NCI-H146 treated with DMSO at 0.1 percent for 48 hours (cell line): Measurements from ENCODE around the gene POM121.
"Not testable (repeated sequence)": the region's sequence is repeated elsewhere in the genome, so short reads cannot be mapped to it uniquely, and the experiment has no call there.

Experiments used
- DNase-seq: peaks from one replicate; lab custom pipeline; 2025; ENCODE audit not compliant: unreplicated experiment; lab: John Stamatoyannopoulos, UW

The POM121 gene

DNA sequence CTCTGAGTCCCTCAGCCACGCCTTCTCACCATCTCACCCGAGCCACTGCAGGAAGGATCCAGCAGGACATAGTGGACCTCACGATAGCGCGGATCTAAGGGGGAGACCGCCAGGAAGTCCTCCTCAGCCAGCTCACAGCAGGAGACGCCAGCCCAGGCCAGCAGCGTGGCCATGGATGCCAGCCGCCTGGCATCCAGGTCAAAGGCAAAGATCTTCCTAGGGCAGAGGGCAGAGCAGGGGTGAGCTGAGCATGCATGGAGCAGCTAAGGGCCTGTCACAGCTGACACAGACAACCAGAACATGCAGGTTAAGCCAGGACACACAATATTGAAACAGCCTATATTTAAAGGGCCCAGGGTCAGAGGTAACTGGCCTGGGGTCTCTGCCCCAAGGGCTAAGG, 24.4 kb downstream of the POM121 start:
- DNase-seq: not testable (repeated sequence)

DNA sequence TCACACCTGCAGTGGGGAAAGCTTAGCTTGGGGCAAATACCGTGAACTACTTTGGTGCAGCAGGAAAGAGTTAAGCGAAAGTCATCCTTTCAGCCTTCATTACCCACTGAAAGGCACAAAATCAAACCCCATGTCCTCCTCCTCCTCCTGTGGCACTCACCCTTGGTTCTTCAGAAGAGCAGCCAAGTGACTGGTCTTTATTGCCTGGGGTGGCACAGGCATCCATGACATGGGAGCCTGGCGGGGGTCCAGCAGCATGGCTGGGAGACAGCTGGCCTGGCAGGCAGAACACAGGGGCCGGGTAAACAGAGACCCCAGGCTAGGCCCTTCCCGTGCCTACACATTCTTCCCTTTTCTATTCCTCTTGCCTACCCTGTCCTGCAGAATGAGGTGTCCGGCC, 24.8 kb downstream of the POM121 start:
- not testable (repeated sequence) for DNase-seq

DNA sequence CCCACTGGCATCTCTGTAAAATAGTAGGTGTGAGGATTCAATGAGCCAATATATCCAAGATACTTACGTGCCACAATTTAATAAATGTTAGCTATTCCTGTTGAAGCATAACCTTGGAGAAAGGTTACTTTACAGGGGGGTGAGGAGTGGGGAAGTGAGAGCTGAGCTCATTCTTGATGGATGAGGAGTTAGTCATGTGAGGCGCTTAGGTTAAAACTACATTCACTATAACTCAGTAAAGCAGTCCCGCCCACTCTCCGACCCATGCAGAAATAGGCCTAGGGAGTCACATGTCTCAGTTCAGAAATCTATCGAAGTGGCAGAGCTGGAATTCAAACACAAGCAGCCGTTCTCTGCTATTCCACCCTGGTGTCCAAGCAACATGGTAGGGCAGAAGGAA, 25.5 kb downstream of the POM121 start:
- DNase-seq: not testable (repeated sequence)

DNA sequence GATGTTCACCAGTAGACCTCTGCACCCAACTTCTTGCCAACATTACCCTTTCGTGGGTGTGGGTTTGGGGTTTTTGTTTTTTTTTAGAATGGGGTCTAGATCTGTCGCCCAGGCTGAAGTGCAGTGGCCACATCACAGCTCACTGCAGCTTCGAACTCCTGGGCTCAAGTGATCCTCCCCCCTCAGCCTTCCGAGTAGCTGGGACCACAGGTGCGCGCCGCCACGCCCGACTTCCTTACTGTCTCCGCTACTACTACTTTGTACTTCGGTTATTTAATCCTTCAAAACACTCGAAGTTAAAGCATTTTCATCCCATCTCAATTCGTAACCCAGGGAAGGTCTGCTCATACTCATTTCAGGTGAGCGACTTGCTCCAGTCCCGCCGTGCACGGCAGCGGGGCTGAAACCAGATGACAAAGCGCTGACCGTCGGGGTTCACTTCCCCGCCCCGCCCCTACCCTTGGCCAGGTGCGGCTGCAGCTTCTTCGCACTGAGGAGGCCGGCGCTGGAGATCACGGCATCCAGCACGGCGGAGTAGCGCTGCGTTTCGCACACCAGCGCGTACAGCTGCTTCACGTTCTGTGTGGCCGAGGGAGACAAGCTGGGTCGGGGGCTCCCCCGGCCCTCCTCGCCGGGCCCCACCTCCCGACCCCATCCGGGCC, 29.1 kb downstream of the POM121 start:
- DNase-seq: not testable (repeated sequence)

DNA sequence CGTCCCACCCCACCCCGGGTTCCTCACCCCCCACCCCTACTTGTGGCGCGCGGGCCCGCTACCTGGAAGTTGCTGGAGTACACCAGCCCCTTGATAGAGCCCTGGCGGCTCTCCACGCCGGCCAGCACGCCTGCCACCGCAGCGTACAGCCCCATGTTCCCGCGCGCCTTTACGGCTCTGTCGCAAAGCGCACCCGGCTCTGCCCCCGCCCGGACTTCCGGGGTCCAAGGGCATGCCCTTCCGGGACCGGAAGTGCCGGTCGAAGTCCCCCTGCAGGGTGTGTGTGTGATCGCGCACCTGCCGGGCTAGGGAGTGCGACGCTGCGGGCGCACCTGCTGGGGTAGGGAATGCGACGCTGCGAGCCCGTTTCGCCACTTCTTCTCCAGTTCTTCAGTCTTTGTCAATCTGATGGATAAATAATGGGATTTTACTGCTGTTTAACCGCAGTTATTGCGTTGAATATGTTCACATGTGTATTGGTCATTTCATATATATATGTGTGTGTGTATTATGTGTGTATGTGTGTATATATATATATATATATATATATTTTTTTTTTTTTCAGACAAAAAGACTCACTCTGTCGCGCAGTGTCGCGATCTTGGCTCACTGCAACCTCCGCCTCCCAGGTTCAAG, 29.8 kb downstream of the POM121 start:
- DNase-seq: not testable (repeated sequence)

DNA sequence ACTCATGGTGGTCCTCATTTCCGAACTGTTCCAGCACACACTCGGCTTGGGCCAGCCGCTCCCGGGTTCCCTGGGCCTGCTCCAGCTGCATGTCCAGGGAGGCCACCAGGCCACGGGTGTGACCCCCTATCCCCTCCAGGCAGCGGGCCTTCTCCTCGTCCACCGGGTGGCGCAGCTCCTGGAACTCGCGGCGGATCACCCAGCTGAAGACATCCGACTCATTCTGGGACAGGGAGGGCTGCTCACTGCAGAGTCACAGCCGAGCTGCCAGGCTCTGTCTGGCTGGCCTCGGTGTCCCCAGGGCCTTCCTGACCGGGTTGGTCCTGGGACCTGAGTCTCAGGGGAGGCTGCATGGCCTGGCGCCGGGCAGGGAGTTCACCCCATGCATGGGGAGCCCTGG, 35.1 kb downstream of the POM121 start:
- not testable (repeated sequence) for DNase-seq

DNA sequence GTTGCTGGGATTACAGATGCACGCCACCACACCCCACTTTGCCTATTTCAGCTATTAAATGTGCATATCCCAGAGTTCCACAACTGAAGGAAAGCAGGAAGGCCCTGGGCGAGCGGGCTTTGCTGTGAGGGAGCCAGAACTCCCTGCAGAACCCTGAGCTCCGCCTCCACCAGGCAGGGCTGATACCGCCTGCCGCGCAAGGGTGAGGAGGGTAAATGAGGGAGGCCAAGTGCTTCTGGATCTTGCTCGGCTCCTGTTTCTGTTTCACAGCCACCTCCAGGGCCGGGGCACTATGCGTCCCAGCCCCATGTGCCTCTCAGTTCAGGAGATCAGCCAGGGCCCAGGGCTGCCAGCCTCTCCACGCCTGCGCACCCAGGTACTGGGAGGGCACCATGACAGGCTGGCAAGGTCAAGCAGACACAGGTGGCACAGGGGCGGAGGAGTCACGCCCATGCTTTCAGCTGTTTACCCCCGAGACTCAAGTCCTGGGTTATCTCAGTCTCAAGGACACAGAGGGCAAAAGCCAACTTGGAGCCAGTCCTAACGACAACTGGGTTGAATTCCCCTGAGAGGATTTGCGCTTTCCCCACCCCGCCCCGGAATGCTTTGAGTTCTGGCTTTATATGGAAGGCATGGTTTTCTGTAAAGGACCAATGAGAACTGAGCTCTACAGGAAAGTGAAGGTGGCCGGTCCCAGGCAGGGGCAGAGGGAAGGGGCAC, 35.9 kb downstream of the POM121 start:
- DNase-seq: not testable (repeated sequence)

DNA sequence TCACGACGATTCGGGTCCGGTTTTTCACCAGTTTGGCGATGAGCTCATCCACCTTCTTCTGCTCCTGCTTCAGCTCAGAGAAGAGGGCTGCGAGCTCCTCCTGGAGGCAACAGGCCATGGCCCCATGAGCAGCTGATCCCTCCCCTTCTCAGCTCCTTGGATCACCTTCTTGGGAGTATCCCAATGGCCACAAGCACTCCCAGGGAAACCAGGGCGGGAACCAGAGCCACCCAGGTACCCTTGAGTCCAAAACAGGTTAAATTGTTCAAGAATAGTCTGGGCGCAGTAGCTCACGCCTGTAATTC, 36.4 kb downstream of the POM121 start:
- DNase-seq: not testable (repeated sequence)

DNA sequence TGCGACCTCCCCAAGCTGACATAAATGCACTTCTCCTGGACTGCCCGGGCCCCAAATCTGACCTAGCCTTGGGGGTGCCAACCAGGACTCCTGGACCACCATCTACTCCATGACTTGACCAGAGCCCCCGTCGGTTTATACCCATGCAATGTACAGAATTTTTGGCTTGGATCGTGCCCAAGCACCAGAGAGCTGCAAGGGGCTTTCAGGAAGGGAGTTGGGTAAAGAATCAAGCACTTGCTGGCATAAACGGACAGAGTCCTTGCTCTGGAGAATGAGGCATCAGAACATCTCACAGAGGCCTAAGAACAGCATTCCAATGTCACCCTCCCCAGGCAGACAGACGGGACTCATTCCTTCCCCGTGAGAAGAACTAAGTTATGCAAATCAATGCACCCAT, 38.2 kb downstream of the POM121 start:
- DNase-seq: not testable (repeated sequence)

DNA sequence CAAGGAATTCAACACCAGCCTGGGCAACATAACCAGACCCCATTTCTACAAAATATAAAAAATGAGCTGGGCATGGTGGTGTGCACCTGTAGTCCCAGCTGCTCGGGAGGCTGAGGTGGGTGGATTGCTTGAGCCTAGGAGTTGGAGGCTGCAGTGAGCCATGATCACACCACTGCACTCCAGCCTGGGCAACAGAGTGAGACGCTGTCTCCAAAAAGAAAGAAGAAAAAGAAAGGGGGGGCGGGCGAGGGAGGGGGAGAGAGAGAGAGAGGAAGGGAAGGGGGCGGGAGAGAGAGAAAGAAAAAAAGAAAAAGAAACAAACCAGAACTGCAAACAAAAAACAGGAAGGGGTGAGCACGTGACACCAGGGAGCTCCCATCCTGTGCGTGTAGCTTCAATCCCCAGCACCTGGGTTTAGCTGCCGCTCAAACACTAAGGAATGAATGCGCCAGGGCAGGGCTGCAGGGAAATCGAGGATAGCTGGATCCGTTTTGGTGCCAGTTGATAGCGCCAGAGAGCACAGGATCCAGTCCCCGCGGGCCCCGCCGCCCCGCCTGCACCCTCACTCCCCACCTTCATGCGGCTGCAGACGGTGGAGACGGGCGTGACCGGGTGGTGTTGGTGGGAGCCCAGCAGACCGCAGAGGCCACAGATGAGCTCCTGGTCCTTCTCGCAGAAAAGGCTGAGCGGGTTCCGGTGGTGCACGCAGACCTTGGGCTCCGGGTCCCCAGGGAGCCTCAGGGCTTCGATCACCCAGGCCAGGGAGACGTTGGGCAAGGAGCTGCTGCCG, 40.5 kb downstream of the POM121 start:
- not testable (repeated sequence) for DNase-seq

DNA sequence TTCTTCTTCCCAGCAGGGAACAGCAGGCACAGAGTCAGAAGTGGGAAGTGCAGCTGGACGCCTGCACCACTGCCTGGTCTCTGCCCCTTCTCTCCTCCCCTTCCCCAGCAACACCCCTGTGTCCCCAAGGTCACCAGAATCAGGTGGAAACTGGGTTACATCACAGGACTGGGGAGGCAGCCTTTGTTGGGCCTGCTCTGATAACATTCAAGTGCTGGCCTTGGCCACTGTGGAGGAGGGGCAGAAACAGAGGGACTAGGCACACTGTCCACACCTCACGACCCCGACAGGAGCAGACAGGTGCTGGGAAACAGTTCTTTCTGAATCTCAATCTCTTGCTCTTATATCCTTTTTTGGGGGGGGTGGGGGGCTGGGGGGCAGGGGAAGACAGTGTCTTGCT, 42.0 kb downstream of the POM121 start:
- DNase-seq: not testable (repeated sequence)

DNA sequence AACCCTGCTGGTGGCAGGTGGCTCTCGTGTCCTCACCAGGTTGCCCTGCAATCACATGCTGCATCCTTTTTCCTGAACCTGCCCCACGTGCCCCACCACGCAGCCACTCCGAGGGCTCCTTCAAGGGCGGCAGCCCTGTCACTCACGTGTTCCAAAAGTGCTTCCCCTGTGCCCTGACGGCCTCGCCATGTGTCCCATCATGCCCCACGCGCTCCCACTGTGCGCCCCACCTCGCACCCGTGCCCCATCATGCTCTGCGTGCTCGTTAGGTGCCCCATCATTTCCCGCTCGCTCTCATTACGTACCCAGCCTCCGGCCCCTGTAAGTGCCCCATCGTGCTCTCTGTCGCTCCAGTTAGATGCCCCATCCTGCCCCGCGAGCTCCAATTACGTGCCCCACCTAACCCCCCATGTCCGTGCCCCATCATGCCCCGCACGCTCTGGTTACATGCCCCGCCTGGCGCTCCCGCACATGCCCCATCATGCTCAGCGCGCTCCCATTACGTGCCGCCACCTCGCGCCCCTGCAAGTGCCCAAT, 44.2 kb downstream of the POM121 start, which contains the start of gene TRIM74:
Gene TRIM74 (minus strand): TSS at position 487 of the 537 bp plus-strand sequence. CDS start 3,309 bp downstream, outside the sequence.
- not testable (repeated sequence) for DNase-seq

DNA sequence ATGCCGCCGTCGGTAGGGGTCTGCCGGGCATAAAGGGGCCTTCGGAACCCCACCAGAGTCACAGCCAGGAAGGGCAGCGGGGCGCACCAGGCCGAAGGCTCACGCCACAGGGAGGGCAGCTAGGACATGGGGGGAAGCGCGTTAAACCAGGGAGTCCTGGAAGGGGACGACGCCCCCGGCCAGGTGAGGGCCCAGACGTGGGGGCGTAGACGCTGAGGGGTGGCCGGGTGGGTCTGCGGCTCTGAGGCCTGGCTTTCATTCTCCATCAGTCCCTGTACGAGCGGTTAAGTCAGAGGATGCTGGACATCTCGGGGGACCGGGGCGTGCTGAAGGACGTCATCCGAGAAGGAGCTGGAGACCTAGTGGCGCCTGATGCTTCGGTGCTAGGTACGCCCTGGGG, 44.8 kb downstream of the POM121 start:
- DNase-seq: not testable (repeated sequence)

DNA sequence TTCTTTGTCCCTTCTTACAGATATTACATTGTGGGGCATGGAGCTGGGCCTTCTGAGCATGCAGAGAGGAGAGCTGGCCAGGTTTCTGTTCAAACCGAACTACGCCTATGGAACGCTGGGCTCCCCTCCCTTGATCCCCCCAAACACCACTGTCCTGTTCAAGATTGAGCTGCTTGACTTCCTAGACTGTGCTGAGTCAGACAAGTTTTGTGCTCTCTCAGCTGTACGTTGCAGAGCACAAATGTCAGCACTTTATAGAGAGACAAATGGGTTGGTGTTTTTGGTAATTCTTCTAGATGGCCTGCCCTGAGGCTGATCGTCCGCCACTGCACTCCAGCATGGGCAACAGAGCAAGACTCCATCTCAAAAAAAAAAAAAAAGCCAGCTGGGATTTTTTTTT, 46.6 kb downstream of the POM121 start:
- not testable (repeated sequence) for DNase-seq

DNA sequence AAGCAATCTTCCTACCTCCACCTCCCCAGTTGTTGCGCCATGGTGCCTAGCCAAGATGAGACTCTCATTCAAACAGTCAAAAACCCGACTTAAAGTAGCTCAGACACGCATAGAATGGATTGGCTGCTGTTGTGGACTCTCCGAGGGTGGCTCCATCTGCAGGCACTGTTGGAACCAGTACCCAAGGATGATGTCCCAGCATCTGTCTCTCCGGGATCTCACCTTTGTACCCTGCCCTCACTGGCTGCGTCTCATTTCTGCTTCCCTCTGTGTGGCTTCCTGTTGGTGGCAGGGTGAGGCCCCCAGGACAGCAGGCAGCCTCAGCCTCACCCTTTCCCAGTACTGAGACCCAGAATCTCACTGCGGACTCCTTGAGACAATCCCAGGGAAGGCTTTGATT, 49.9 kb downstream of the POM121 start:
- not testable (repeated sequence) for DNase-seq

DNA sequence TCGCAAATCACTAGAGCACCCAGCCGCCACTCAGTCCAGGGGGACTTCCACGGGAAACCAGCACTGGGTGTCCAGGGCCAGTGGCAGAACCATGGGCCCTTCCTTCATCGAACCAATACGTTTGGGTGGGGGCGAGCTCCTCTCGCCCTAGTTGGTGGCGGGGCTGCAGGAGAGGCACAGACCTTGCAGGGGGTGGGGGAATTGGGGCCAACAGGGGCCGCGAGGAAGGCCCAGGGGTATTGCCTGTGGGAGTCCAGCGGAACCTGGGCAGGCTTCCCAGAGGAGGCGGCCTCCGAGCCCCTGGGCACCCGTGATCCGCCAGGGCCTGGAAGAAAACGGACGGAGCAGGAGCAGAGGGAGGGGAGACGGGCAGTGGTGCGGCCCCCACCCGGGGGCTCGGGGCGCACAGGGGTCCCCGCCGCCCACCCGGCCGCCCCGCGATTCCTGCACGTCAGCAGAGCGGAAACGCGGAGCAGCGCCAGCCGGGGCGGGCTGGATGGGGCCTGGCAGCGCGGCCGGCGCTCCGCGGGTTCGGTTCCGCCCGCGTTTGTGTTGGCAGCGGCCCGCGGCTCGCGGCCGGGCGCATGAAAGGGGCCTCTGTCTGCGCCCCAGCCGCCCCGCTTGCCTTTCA, 50.9 kb downstream of the POM121 start:
- DNase-seq: not testable (repeated sequence)

DNA sequence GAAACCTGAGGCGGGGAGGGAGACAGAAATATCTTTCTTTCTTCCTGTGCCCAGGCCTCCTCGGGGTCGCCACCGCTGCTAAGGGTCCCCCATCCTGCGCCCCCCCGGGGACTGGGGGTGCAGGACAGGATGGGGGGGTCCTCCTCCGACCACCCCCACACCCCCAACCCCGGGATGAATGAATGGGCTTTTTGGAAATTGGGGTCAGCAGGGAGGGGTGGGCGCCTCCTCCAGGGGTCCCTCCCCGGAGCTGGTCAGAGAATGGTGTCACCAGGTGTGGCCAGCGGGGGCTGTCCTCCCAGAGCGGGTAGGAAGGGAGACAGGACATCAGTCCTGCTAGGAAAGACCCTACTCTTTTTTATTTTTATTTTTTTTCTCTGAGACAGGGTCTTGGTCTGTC, 51.5 kb downstream of the POM121 start:
- not testable (repeated sequence) for DNase-seq

DNA sequence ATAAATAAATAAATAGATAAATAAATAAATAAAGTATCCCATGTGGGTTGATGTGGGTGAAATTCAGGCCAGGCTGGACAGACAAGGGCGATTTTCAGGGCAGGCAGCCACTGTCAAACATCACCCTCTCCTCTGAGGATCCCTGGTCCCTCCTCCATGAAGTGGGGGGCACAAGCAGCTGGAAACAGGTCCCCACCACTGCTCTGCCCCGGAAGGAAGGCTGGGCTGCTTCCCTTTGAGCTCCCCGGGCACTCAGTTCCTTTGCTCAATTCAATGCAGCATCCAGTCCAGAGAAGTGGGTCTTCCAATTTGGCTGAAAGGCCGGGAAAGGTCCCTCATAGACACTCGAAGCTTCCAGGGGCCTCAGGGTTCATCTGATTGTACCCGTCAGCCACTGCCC, 55.5 kb downstream of the POM121 start:
- DNase-seq: not testable (repeated sequence)

DNA sequence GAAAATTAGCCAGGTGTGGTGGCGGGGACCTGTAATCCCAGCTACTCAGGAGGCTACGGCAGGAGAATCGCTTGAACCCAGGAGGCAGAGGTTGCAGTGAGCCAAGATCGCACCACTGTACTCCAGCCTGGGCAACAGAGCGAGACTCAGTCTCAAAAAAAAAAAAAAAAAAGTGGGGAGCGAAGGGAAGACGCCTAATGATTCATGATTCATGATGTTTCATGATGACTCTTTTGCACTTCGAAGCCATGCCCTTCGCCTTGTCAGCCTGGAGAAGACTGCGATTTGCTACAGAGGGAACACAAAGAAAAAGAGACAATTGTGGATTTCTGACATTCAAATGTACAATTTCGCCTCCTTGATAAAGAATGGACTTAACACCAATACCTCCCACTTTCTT, 57.2 kb downstream of the POM121 start:
- not testable (repeated sequence) for DNase-seq

DNA sequence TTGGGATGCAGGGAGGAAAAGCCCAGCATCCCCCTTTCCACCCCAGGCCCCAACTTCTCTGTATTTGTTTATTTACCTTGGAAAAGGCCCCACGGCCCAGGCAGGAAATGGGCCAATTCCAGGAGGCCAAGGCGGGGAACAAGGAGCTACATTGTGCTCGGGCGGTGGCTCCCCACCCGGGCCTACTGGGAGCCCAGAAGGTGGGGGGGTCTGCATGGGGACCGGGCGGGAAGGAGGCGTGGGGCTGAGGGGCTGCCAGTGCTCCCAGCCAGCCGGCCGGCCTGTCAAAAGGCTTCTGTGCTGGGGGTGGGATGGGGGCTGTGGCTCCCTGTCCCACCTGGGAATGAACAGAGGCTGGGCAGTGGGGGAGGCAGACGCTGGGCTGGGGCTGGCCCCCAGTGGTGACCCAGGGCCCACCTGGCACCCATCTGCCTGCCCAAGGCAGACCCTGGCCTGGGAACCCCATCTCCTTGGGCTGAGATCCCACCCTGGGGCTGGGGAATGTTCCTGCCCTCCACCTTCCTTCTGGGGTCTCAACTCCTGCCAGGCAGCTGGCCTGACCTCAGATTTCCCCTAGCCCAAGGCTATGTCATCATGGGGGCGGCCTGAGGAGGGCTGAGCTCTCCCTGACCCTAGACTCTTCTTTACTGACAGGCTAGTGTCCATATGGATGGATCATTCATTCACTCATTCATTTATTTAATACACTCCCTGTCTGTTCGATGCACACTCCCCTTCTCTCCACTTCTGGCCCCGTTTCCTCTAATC, 65.4 kb downstream of the POM121 start:
- DNase-seq: not testable (repeated sequence)
